Trophoblast cell (in vitro differentiated cells and primary cell): ENCODE results near the gene PGAM2.
A peak's percentile ranks its signal among the peaks of the same experiment; 100 is the strongest.

Experiments used
- DNase-seq, 2 donors: peaks; one replicate each; pipeline ENCODE4 v3.0.0-alpha.2; 2016
- H2AFZ ChIP-seq: 2 replicates; pipeline ENCODE4 v1.6.1; 2013; ENCODE audit warnings: low read length, moderate library complexity, mild to moderate bottlenecking; ENCODE audit not compliant: insufficient read depth, poor library complexity
- H2AK5ac ChIP-seq: 2 replicates; pipeline ENCODE4 v1.6.1; 2013; ENCODE audit warnings: mild to moderate bottlenecking, low read length
- H2BK120ac ChIP-seq: 2 replicates; pipeline ENCODE4 v1.6.1; 2013; ENCODE audit warnings: low read length, mild to moderate bottlenecking, moderate library complexity; ENCODE audit not compliant: insufficient read depth, poor library complexity
- H2BK12ac ChIP-seq: 2 replicates; pipeline ENCODE4 v1.6.1; 2013; ENCODE audit warnings: mild to moderate bottlenecking, low read length, moderate library complexity
- H2BK5ac ChIP-seq: 2 replicates; pipeline ENCODE4 v1.6.1; 2013; ENCODE audit warnings: low read length, low read depth, moderate library complexity, mild to moderate bottlenecking; ENCODE audit not compliant: poor library complexity
- H3K14ac ChIP-seq: 2 replicates; pipeline ENCODE4 v1.6.1; 2013; ENCODE audit warnings: mild to moderate bottlenecking, low read length
- H3K18ac ChIP-seq: 2 replicates; pipeline ENCODE4 v1.6.1; 2013; ENCODE audit warnings: mild to moderate bottlenecking, low read length
- H3K23ac ChIP-seq: 2 replicates; pipeline ENCODE4 v1.6.1; 2013; ENCODE audit warnings: low read length
- H3K27ac ChIP-seq: 2 replicates; pipeline ENCODE4 v1.5.1; 2013; ENCODE audit warnings: low read depth, mild to moderate bottlenecking, inconsistent platforms, low read length, moderate library complexity
- H3K27me3 ChIP-seq: 2 replicates; pipeline ENCODE4 v1.6.1; 2013; ENCODE audit warnings: inconsistent platforms, mild to moderate bottlenecking, low read length, moderate library complexity; ENCODE audit not compliant: insufficient read depth
- H3K36me3 ChIP-seq, 2 experiments: 1 replicate in 1 of 2; 2 replicates in 1 of 2; pipeline ENCODE4 v1.6.1; 2013; ENCODE audit warnings: low read length in 2 of 2, mild to moderate bottlenecking in 2 of 2, moderate library complexity in 1 of 2; ENCODE audit not compliant: insufficient read depth in 2 of 2, control insufficient read depth in 1 of 2
- H3K4ac ChIP-seq: 2 replicates; pipeline ENCODE4 v1.6.1; 2013; ENCODE audit warnings: low read depth, mild to moderate bottlenecking, low read length, moderate library complexity
- H3K4me1 ChIP-seq, 2 experiments: 1 replicate in 1 of 2; 2 replicates in 1 of 2; pipeline ENCODE4 v1.6.1; 2013; ENCODE audit warnings: low read length in 2 of 2, mild to moderate bottlenecking in 2 of 2, moderate library complexity in 1 of 2; ENCODE audit not compliant: insufficient read depth in 2 of 2, control insufficient read depth in 1 of 2
- H3K4me2 ChIP-seq: 2 replicates; pipeline ENCODE4 v1.6.1; 2013; ENCODE audit warnings: inconsistent platforms, mild to moderate bottlenecking, low read length, moderate library complexity
- H3K4me3 ChIP-seq: 2 replicates; pipeline ENCODE4 v1.5.1; 2013; ENCODE audit warnings: mild to moderate bottlenecking, low read depth, low read length, inconsistent platforms
- H3K79me1 ChIP-seq: one replicate; pipeline ENCODE4 v1.6.1; 2013; ENCODE audit warnings: low read length
- H3K79me2 ChIP-seq: 2 replicates; pipeline ENCODE4 v1.6.1; 2013; ENCODE audit warnings: low read length, mild to moderate bottlenecking; ENCODE audit not compliant: control insufficient read depth, insufficient read depth, poor library complexity
- H3K9ac ChIP-seq: 2 replicates; pipeline ENCODE4 v1.6.1; 2013; ENCODE audit warnings: mild to moderate bottlenecking, low read length
- H3K9me3 ChIP-seq: 2 replicates; pipeline ENCODE4 v1.6.1; 2013; ENCODE audit warnings: low read depth, mild to moderate bottlenecking, control low read depth, inconsistent platforms, low read length; ENCODE audit not compliant: insufficient read depth
- H4K12ac ChIP-seq: 2 replicates; pipeline ENCODE4 v1.6.1; 2013; ENCODE audit warnings: low read depth, mild to moderate bottlenecking, low read length, moderate library complexity
- H4K8ac ChIP-seq: 2 replicates; pipeline ENCODE4 v1.6.1; 2013; ENCODE audit warnings: low read depth, mild to moderate bottlenecking, low read length, moderate library complexity
- H4K91ac ChIP-seq: one replicate; pipeline ENCODE4 v1.6.1; 2013; ENCODE audit warnings: low read depth, mild to moderate bottlenecking, low read length, moderate library complexity
- WGBS: extraction: QIAGEN DNeasy Blood & Tissue Kit; methylation state at CpG from one replicate; pipeline ENCODE4 v1.1.7; 2013; ENCODE audit warnings: missing lambda C conversion rate; ENCODE audit not compliant: insufficient read length, insufficient coverage; ENCODE audit errors: extremely low coverage; 5-methylcytosine and 5-hydroxymethylcytosine counted together

PGAM2 gene

GRCh38 chr7:44045226-44046014 lies 19.9 kb downstream of the PGAM2 start:
- H3K4ac ChIP-seq: peak overlapping the region; percentile 99
- H3K14ac ChIP-seq: peak overlapping the region; percentile 93
- H3K27ac ChIP-seq: peak overlapping the region; percentile 31
- H3K23ac ChIP-seq: no peak overlapping the region
- H3K4me3 ChIP-seq: peak overlapping the region; percentile 93
- H3K4me1 ChIP-seq: peaks cover 7 to 13% of the 10 kb centered on the region in 2 experiments
- H3K79me2 ChIP-seq: peaks cover 12% of the 10 kb centered on the region
- peak overlapping the region; percentile 79 for H2AFZ ChIP-seq
- H4K12ac ChIP-seq: peak overlapping the region; percentile 92
- H4K8ac ChIP-seq: peak overlapping the region; percentile 80
- H2BK5ac ChIP-seq: peak overlapping the region; percentile 60
- peak; percentile 54 to 73 for DNase-seq
- peak overlapping the region; percentile 89 for H3K18ac ChIP-seq
- no peaks in the 10 kb centered on the region for H3K27me3 ChIP-seq
- peaks cover 17 to 19% of the 10 kb centered on the region in 2 experiments for H3K36me3 ChIP-seq
- peak overlapping the region; percentile 86 for H3K9ac ChIP-seq
- H2AK5ac ChIP-seq: peak overlapping the region; percentile 17
- H4K91ac ChIP-seq: peak overlapping the region; percentile 94
- H2BK120ac ChIP-seq: peak overlapping the region; percentile 35
- peaks cover 10% of the 10 kb centered on the region for H3K79me1 ChIP-seq
- no peaks in the 10 kb centered on the region for H3K9me3 ChIP-seq
- no peak overlapping the region for H2BK12ac ChIP-seq
- no CpG with 5 or more reads among the region's 15 CpGs for WGBS
- peak overlapping the region; percentile 92 for H3K4me2 ChIP-seq

- Histone ChIP-seq H3K4me2 (peak within 1 kb of the TSS; percentile 92), H3K79me1 (peaks cover 10% of the 10 kb centered on the region), H3K9ac (peak within 1 kb of the TSS; percentile 86), H2BK5ac (peak within 1 kb of the TSS; percentile 60), H2BK120ac (peak within 1 kb of the TSS; percentile 89), H3K14ac (peak within 1 kb of the TSS; percentile 95), H4K8ac (peak within 1 kb of the TSS; percentile 98), H4K12ac (peak within 1 kb of the TSS; percentile 97), H3K27ac (peak within 1 kb of the TSS; percentile 57), H3K4me1 (peaks cover 7 to 15% of the 10 kb centered on the region in 2 experiments), H3K36me3 (peaks cover 8 to 12% of the 10 kb centered on the region in 2 experiments), H3K27me3 (no peaks in the 10 kb centered on the region), H3K4ac (peak within 1 kb of the TSS; percentile 99), H2BK12ac (no peak within 1 kb of the TSS), H3K4me3 (peak within 1 kb of the TSS; percentile 93), H2AFZ (peak within 1 kb of the TSS; percentile 93), H2AK5ac (peak within 1 kb of the TSS; percentile 92), H3K23ac (peak within 1 kb of the TSS; percentile 55), H3K9me3 (no peaks in the 10 kb centered on the region), H3K18ac (peak within 1 kb of the TSS; percentile 89), H4K91ac (peak within 1 kb of the TSS; percentile 94), H3K79me2 (peaks cover 12% of the 10 kb centered on the region)
- no CpG with 5 or more reads among the region's 74 CpGs for WGBS
- peak; percentile 95 to 97 for DNase-seq
Measured at GRCh38 chr7:44044315-44045225, 20.8 kb downstream of the PGAM2 start, which contains the start of gene DBNL. Gene DBNL, plus strand, starts transcription at chr7:44044702. Its CDS starts 36 bp downstream, at chr7:44044738.

GRCh38 chr7:44043902-44044301 lies 21.5 kb downstream of the PGAM2 start:
- peak overlapping the region; percentile 98 for H4K8ac ChIP-seq
- peak overlapping the region; percentile 44 for H2AK5ac ChIP-seq
- no peak overlapping the region for H2BK12ac ChIP-seq
- H3K79me2 ChIP-seq: peaks cover 12% of the 10 kb centered on the region
- H3K27me3 ChIP-seq: no peaks in the 10 kb centered on the region
- peak overlapping the region; percentile 70 for H4K91ac ChIP-seq
- H3K9ac ChIP-seq: peak overlapping the region; percentile 85
- peak overlapping the region; percentile 89 for H2BK120ac ChIP-seq
- DNase-seq: no peak
- H3K9me3 ChIP-seq: no peaks in the 10 kb centered on the region
- peak overlapping the region; percentile 41 for H2BK5ac ChIP-seq
- H2AFZ ChIP-seq: peak overlapping the region; percentile 93
- H3K4me3 ChIP-seq: peak overlapping the region; percentile 93
- H3K4me2 ChIP-seq: peak overlapping the region; percentile 85
- H3K14ac ChIP-seq: peak overlapping the region; percentile 95
- H3K79me1 ChIP-seq: peaks cover 10% of the 10 kb centered on the region
- H4K12ac ChIP-seq: peak overlapping the region; percentile 97
- peaks cover 7 to 10% of the 10 kb centered on the region in 2 experiments for H3K36me3 ChIP-seq
- no CpG with 5 or more reads among the region's 8 CpGs for WGBS
- no peak overlapping the region for H3K18ac ChIP-seq
- H3K4me1 ChIP-seq: peaks cover 7 to 18% of the 10 kb centered on the region in 2 experiments
- peak overlapping the region; percentile 65 for H3K4ac ChIP-seq
- peak overlapping the region; percentile 57 for H3K27ac ChIP-seq
- H3K23ac ChIP-seq: peak overlapping the region; percentile 55

- H3K79me2 ChIP-seq: peaks cover 12% of the 10 kb centered on the region
- H3K27ac ChIP-seq: no peak overlapping the region
- peaks cover 10% of the 10 kb centered on the region for H3K79me1 ChIP-seq
- no peak overlapping the region for H3K4ac ChIP-seq
- no peak overlapping the region for H3K9ac ChIP-seq
- no peak overlapping the region for H3K18ac ChIP-seq
- no peak overlapping the region for H2AK5ac ChIP-seq
- no peak overlapping the region for H3K4me2 ChIP-seq
- no peak overlapping the region for H2BK120ac ChIP-seq
- no peak overlapping the region for H4K8ac ChIP-seq
- H3K14ac ChIP-seq: no peak overlapping the region
- H3K27me3 ChIP-seq: no peaks in the 10 kb centered on the region
- no peak overlapping the region for H3K4me3 ChIP-seq
- H3K9me3 ChIP-seq: no peaks in the 10 kb centered on the region
- H2AFZ ChIP-seq: no peak overlapping the region
- no peak overlapping the region for H4K91ac ChIP-seq
- DNase-seq: no peak
- H2BK5ac ChIP-seq: no peak overlapping the region
- H3K4me1 ChIP-seq: peaks cover 7 to 18% of the 10 kb centered on the region in 2 experiments
- WGBS: no CpG with 5 or more reads among the region's 2 CpGs
- H4K12ac ChIP-seq: no peak overlapping the region
- H3K36me3 ChIP-seq: peaks cover 7 to 9% of the 10 kb centered on the region in 2 experiments
- H2BK12ac ChIP-seq: no peak overlapping the region
- no peak overlapping the region for H3K23ac ChIP-seq
Measured at GRCh38 chr7:44042221-44042620, 23.1 kb downstream of the PGAM2 start.
